Left renal cortex interstitium (tissue), 4 donors: ENCODE results near the gene TAGLN2. TPM values are rescaled to one million over a fixed set of nuclear protein-coding genes. Genes with fewer than 3 reads are reported as not detected.
"Not testable (repeated sequence)": the region's sequence is repeated elsewhere in the genome, so short reads cannot be mapped to it uniquely, and the experiment has no call there.

Experiments
- DNase-seq, 4 donors: peaks; one replicate each; pipeline ENCODE4 v3.0.0-alpha.2; 2013; ENCODE audit warnings: low read depth in 4 of 4, low spot score in 2 of 4, missing footprints in 1 of 4
- polyA plus RNA-seq, 4 donors: library from polyadenylated mRNA; unstranded; fragments of 120-200 nt; gene quantifications; one replicate each; pipeline ENCODE4 v1.2.1, GENCODE V29; 2013; ENCODE audit not compliant: insufficient read length in 4 of 4

The TAGLN2 gene
- polyA plus RNA-seq, 4 donors: 124 to 149 (median 130) TPM

DNA sequence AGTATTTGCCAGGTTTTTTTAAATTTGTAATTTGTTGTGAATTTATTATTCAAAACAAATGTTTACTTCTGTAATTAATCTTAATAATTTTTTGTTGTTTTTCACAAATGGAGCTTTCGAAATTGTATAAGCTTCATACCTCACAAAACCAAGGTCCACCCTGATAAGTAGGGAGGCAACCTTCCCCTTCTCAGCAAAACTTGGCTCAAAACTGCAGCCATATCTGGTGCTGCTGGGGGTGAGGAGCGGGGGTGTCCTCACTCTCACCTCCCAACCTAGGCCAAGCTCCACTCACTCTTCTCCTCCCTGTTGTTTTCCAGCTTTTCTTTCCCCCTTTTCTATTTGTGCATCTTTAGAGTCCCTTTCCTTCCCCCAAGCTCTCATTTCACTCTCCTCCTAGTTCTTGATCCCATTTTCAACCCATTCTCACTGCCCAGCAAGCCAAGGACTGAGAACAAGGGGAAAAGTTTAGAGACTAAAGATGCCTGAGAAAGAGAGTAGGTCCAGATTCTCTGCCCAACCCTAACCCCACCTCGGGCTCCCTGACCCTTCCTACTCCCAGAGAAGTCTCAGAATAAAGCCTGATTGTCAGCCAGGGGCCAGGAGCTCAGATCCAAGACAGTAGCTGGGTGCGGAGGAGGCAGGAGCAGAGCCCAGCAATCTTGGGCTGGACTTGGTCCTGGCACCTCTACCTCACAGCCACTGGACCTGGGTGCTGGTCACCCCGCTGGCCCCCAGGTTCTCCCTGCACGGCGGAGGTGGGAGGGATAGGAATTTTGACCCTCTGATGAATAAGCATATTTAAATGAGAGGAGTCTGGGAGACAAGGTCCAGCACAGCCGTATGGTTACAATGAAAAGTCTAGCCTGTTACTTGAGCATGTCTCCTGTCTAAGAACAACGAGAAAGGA is 17.0 kb downstream of the TAGLN2 start:
- no peak for DNase-seq

DNA sequence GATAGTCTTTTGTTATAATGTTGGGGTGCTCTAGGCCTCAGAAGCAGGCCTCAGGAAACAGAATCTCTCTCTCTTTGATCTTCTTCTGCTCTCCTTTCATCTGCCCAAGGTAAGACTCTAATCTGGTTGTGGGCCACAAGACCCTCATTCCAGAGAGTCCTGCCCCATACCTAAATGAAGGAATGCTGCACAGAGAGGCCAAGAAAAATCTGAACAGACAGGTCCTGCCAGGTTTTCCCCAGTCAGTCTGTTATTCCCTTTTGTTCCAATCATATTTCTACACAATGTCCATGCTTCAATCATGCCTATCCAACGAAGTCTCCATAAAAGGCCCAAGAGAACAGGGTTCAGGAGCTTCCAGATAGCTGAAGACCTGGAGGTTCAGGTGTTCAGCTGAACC is 18.3 kb downstream of the TAGLN2 start:
- DNase-seq: no peak

DNA sequence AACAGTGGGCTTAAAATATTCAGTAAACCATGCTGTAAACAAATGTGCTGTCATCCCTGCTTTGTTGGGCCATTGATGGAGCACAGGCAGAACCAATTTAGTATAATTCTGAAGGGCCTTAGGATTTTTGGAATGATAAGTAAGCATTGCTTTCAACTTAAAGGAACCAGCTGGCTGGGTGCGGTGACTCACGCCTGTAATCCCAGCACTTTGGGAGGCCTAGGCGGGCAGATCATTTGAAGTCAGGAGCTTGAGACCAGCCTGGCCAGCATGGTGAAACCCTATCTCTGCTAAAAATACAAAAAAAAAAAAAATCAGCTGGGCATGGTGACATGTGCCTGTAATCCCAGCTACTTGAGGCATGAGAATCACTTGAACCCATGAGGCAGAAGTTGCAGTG is 21.3 kb downstream of the TAGLN2 start:
- DNase-seq: not testable (repeated sequence)

DNA sequence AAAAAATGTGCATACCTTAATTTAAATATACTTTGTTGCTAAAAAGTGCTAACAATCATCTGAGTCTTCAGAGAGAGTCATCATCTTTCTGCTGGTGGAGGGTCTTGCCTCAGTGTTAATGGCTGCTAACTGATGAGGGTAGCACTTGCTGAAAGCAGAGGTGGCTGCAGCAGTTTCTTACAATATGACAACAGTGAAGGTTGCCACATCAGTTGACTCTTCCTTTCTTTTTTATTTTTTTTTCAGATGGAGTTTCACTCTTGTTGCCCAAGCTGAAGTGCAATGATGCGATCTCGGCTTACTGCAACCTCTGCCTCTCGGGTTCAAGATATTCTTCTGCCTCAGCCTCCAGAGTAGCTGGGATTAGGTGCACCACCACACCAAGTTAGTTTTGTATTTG is 22.8 kb downstream of the TAGLN2 start:
- no peak for DNase-seq

DNA sequence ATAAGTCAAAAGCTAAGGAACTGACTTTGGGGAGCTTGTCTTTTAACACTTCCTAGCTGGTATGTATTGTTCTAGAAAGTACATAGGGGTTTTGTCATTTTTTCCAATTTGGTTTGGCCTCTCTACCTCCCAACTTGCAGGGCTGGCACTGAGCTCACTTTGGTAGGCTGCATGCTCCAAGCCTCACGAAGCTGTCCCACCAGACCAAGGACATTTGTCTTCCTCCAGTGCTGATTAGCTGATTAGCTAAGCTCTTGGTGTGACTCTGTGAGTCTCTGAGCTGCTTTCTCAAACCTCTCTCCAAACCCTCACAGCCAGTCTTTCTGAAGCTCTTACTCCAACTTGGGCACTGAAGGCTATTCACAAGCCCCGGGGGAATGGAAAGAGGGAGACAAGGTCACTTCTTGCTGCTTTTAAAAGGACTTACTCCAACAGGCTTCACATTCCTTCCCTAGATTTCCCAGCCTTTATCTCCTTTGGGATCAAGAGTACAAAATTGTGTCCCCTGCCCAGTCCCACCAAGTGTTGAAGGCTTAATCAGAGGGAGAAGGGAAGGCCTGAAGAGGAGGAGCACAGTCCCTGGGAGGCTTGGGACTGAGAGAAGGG is 24.4 kb downstream of the TAGLN2 start:
- no peak for DNase-seq

DNA sequence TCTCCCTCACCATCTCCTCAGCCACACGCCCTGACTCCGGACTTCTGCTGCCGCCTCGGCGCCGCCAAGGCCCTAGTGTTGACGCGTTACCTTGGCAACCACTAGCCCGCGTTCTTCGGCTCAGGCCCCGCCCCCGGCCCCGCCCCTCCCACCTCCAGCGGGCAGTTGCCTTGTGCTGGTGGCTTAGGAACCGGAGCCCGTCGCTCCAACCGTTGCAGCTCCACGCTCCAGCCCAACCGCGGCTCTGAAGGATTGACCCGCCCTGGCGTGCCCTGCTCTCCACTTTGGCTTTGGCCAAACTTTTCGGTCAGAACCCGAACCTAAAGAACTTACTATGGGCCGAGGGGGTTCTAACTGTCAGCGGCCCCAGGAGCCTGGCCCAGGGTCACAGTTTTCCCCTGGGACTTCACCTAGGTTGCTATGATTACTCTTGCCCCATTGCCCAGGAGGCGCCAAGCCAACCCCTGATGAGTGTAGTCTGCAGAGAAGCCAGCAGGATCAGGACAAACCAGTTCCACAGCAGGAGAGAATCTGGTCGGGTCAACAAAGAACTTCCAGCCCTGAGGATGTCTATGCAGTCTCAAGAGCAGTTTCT is 25.1 kb downstream of the TAGLN2 start, which contains the start of gene CFAP45:
TSS of gene CFAP45 (minus strand) at position 80 of the 595 bp plus-strand sequence. CDS start at position 13, 67 bp downstream.
- DNase-seq: peak in 2 of 4 donors; percentile 74 to 75

DNA sequence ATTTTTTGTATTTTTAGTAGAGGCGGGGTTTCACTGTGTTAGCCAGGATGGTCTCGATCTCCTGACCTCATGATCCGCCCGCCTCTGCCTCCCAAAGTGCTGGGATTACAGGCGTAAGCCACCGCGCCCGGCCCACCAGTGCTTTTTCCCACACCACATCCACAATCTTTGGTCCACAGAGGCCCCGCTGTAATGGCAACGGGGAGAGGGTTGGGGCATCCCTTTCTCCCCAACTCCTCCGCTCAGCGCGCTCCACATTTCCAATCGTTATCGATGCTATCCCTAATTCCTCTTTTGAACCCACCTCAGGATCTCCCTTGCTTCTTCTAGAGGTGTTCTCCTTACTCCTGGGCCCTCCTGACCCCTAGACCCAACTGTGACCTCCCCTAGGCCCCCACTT is 25.7 kb downstream of the TAGLN2 start:
- DNase-seq: not testable (repeated sequence)

DNA sequence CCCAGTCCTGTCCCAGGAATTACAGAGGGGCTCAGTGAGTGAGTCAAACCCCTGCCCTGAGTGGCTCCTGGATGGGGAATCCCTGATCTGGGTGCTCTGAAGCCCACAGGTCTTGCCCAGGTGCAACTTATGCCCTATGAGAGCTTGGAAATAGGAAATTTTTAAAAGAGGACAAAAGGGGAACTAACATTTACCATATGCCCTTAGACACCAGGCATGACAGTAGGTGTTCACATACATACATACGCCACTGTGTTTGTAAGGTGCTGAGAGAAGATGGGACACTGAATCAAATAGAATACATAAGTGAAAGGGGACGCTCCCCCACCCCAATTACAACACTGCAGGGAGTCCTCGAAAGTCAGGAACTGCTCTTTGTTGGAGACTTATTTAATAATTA is 26.8 kb downstream of the TAGLN2 start:
- no peak for DNase-seq

DNA sequence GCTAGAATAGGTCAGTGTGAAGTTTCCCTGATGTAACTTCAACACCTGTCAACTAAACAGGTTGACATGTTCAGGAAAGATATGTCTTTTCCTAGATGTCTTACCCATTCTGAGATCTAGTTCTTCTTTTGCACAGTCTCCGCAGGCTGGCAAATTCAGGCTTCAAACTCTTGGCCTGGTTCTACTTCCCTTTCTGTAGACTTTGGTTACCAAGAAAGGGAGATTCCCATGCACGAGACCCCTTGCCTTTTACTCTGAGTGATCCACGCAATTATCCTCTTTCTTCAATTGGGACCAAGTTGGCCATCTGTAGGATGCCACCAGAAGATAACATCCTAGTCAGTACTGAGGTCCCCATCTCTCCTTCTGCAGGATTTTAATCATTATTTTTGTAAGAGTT is 27.3 kb downstream of the TAGLN2 start:
- DNase-seq: no peak

DNA sequence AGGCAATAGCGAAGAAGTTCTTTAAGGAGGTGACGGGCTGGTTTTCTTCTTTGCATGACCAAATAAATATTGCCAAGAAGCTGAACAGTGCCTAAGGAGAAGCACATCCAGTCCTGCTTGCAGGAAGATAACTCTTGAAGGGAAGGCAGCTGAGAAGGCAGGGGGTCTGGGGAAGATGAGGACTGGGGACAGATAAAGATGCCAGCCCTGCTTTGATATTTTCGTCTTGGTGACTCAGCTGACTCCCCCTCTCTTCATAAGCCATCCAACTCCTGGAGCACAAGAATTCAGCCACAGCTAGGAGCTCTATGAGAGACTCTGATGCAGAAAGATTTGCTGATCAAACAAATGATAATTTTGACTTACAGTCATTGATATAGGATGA is 28.8 kb downstream of the TAGLN2 start:
- no peak for DNase-seq

DNA sequence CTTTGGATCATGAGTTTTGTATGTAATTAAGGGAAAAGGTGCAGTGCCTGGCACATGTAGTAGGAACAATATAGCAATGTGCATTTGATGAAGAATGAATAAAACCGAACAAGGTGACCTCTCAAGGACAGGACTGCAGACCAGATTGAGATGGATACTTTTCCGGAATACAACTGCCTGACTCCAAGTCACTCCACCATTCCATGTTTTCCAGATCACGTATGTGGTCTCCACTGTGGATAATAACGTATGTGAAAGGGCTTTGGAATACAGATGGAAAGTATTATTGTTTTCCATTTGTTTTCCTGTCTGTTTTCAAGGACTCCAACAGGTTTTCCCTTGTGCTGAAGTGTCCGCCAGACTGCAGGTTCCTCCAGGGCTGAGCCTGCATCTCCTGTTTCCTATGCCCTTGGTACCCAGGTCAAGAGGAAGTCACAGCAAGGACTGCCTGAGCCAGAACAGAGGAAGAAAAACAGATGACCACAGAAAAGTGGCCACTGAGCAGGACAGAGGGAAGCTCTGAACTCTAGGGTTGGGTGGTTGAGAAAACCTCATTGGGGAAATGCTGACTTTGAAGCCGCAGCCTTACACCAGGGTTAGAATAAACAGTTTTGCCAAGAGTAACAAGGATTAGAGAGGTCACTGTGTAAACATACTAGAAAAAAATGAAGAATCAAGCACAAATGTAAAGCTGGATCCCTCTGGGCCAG is 29.3 kb downstream of the TAGLN2 start:
- no peak for DNase-seq

DNA sequence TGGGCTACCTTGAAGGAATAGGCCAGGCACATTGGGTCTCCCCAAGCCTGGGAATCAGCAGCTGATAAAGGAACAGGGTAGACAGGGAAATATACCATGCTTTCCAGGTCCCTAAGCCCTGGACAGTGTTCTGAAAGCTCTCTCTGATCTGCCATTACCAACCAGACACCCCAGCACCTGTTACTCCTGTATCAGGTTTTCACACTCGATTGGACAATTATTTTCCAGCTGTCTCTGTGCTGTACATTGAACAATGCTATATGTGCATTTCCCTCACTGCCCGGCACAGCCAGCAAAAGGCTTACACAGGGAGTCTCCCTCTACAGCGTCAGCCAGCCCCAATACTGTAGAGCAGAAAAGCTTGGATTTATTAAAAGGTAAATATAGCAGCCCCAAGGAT is 30.0 kb downstream of the TAGLN2 start:
- DNase-seq: no peak

DNA sequence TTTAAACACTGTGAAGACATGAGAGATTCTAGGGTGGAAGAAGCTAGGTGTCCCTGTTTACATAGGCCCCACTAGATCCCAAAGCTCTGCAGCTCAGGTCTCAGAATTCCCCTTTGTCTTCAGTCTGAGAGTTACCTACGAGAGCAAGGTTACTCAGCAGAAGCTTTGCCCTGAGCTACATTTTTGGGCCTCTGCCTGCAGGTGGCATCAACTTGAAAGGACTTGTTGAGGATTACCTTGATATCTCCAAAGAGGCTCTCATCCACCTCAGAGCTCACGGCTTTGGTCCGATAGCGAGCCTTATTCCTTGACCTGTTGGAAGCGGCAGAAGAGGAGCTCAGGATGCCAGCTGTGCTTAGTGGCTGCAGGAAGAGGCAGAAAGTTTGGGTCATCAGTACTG is 32.4 kb downstream of the TAGLN2 start:
- no peak for DNase-seq

DNA sequence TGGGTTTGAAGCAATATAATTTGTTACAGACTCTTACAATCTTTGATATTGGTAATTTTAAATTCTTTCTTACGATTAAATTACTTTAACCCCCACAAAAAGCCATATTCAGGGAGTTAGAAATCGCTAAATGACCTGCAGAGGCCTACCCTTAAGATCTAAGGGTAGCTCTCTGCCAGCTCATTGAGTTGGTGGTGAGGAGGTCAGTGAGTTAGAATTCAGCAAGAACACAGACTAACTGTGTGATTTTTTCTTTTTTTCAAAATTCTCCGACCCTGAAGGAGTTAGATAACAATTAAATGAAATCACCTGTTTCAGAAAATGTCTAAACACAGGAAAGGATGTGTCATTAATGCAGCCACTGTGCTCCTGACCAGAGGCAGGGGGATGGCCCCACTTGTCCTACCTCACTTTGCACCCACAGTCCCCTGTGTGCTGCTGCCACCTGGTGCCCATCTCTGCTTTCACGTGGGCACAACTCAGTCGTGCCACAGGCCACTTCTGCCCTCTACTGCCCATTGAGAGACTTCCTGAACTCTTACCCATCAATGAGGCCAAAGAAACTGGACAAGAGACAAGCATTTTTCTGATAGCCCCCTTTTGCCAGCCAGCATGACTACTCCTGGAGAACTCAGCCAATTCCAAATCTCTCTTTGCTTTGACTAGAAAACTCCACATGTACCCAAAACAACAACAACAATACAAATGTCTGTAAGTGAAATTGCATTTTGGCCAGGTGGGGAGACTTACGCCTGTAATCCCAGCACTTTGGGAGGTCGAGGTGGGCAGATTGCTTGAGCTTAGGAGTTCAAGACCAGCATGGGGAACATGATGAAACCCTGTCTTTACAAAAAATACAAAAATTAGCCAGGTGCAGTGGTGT is 33.8 kb downstream of the TAGLN2 start:
- no peak for DNase-seq

DNA sequence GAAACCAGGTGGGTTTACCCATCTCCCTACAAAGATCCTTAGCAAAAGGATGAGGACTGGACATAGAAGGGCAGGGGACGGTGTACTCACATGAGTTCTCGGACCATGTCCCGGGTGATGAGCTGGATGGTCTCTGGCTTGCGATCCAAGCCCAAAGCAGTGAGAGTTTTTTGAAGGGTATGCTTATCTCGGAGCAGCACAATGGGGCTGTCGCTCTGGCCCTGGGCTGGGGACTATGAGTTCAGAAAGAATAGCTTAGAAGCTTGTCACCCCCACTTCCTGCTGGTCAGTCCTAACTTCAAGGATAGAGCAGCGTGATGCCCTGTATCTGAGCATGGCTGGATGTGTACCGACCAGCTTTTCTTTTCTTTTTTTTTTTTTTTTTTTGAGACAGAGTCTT is 34.9 kb downstream of the TAGLN2 start:
- no peak for DNase-seq

DNA sequence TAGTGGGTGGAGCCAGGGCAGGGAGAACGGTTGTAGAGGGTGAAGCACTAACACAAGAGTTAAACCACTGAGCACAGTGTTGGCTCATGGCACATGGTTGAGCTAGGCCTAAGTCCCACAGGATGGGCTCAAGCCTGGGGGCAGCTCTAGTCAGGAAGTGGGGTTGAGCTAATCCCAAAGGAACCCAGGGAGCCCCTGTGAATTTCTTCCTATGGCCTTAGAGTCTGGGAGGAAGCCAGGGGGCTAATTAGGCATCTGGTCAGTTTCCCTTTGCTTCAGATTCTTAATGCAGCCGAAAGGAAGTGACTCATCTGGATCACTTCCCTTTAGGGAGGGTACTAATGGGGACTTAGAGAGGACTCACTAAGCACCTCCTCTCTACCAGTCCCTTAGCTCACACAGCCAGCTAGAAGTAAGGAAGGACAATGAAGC is 35.5 kb downstream of the TAGLN2 start:
- DNase-seq: no peak

DNA sequence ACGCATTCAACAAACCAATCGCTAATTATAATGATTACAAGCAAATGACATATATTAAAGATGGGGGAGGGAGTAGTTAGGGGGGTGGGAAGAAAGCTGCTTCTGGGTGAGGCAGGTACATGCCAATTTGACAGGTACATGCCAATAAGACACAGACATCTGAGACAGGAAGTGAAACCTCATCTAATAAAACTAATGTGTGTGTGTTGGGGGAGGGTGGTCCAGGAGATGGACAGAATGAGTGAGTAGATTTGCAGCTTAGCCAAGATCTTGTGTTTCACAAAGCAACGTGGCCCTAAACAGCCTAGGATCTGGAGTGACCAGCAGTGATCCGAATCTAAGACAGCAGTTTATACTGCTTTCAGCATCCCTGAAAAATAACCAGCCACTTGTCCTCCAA is 36.1 kb downstream of the TAGLN2 start:
- no peak for DNase-seq

DNA sequence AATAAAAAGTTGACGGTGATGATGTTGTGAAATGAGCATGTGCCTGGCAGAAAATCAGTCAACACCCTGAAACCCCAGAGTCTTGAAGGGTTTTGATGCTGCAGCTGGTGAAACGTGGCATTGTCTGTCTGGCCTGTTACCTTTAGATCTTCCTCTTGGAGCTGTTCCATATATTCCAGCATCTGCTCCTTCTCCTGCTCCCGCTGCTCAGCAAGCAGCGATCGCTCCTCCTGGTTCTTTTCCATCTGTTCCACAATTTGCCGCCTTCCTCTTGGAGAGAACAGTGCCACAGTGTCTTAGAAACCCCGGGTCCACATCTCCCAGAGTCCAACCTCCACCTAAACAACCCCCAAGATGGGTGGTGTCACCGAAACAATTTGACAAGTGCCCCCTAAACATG is 41.0 kb downstream of the TAGLN2 start:
- DNase-seq: no peak

DNA sequence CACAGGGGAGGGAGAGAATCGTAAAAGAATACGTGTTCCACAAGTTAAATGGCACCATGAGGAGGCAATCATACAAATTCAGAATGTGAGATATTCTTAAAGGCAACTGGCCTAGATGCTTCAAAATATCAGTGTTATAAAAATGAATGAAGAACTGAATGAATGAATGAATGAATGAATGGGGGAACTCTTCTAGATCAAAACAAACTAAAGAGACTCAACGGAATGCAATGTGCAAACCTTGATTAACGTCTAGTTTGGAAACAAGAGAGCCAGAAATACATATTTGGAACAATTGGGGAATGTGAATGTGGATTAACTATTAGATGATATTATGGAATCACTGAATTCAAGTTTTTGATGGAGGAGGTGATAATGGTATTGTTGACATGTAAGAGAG is 42.2 kb downstream of the TAGLN2 start:
- DNase-seq: no peak

DNA sequence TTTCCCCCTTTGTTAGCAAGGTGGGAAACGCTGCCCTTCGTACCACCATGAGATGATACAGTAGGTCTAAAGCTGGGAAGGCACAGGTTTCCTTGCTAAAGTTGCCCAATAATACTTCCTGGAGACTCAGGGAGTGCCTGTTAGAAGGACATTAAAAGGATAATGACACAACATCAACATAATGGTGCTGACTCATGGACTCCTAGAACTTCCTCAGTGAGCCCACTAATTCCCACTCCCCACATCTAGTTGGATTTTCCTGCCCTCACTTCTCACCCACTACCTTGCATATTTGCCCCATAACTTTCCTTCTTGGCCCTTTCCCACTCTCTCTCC is 42.8 kb downstream of the TAGLN2 start:
- DNase-seq: no peak
